Adipocyte (in vitro differentiated cells): ENCODE results near the gene KRTAP19-6.

Source experiments
- DNase-seq: peaks from one replicate; pipeline ENCODE4 v3.0.0-alpha.2; 2015; ENCODE audit warnings: low read depth
- H3K27me3 ChIP-seq: replicated peaks from 2 replicates; pipeline ENCODE4 v1.7.0; 2013; ENCODE audit warnings: mild to moderate bottlenecking, low read length, moderate library complexity; ENCODE audit not compliant: control insufficient read depth, insufficient read depth
- H3K36me3 ChIP-seq: 2 replicates; pipeline ENCODE4 v1.7.0; 2013; ENCODE audit warnings: low read length, mild to moderate bottlenecking, moderate library complexity; ENCODE audit not compliant: control insufficient read depth, insufficient read depth, severe bottlenecking
- H3K4me1 ChIP-seq: 2 replicates; pipeline ENCODE4 v1.7.0; 2013; ENCODE audit warnings: mild to moderate bottlenecking, low read length, moderate library complexity; ENCODE audit not compliant: control insufficient read depth, insufficient read depth
- H3K4me3 ChIP-seq: 2 replicates; pipeline ENCODE4 v1.7.0; 2013; ENCODE audit warnings: mild to moderate bottlenecking, low read length, moderate library complexity
- H3K9ac ChIP-seq: 2 replicates; pipeline ENCODE4 v1.7.0; 2013; ENCODE audit warnings: mild to moderate bottlenecking, low read length, moderate library complexity
- H3K9me3 ChIP-seq: 2 replicates; pipeline ENCODE4 v1.7.0; 2013; ENCODE audit warnings: mild to moderate bottlenecking, low read length, moderate library complexity; ENCODE audit not compliant: control insufficient read depth

KRTAP19-6 gene, protein sequence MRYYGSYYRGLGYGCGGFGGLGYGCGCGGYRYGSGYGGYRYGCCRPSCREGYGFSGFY

DNA sequence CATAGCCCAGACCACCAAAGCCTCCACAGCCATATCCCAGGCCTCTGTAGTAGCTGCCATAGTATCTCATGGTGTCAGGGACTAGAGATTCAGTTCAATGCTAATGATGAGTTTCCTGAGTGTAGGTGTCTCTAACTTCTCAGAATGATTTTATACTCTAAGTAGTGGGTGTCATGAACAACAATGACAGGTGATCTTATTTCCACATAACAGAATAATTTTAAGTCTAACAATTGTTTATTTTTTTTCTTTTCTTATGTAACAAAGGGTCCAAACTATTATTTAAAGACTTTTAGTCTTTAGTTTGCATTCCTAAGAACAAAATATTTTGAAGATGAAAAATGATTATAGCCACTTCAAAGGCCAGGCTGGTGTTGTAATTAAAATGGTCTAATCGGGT is at the start of gene KRTAP19-6:
Gene KRTAP19-6, minus strand, starts transcription at position 101 of the 400 bp plus-strand sequence. Its CDS starts 31 bp downstream, at position 70.
- no peaks in the 10 kb centered on the region for H3K36me3 ChIP-seq
- H3K4me1 ChIP-seq, result no peaks in the 10 kb centered on the region
- H3K9ac ChIP-seq, result no peak within 1 kb of the TSS
- H3K27me3 ChIP-seq, result no peaks in the 10 kb centered on the region
- no peak within 1 kb of the TSS for H3K4me3 ChIP-seq
- DNase-seq, result no peak
- no peaks in the 10 kb centered on the region for H3K9me3 ChIP-seq

DNA sequence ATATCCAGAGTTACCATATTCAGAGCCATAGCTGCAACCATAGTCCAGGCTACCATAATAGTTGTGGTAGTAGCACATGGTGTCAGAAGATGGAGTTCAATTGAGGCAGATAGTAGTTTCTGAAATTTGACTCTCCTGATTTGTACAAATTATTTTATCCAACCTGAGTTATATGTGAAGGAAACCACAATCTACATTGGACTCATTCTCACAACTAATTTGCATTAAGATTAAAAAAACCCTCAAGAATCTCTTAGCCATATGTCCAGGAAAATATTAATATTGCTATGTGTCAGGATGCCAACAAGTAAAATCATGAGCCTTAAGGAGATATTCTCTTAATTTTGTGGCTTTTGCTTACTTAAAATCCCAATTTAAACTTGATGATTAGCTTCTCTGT is 48.6 kb upstream of the KRTAP19-6 start, which contains the start of gene KRTAP22-2:
Gene KRTAP22-2, minus strand, starts transcription at position 101 of the 400 bp plus-strand sequence.
- no peak for DNase-seq
- Histone ChIP-seq H3K36me3 (no peaks in the 10 kb centered on the region), H3K4me1 (no peaks in the 10 kb centered on the region)

DNA sequence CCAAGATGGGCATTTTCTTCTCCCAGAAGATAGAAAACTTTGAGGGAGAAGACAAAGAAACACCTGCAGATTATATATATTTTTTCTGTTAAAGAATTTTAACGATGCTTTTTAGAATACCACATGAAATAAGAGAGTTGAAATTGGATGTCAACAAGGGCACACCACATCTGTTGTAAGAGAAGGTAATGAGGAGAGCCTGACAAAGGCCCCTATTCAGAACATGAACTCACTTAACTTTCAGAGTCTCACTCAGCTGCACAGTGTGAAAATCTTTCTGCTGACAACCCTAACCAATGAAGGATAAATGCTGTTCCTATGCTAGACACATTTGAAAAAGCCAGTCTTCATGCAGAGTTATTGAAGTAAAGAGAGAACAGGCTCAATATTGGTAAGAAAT is 41.2 kb upstream of the KRTAP19-6 start:
- Histone ChIP-seq H3K4me3 (no peak overlapping the region), H3K9me3 (no peaks in the 10 kb centered on the region), H3K9ac (no peak overlapping the region), H3K36me3 (no peaks in the 10 kb centered on the region), H3K27me3 (no peaks in the 10 kb centered on the region), H3K4me1 (no peaks in the 10 kb centered on the region)
- no peak for DNase-seq

More for the DNA sequence above, 48.6 kb upstream of the KRTAP19-6 start, which contains the start of gene KRTAP22-2:
- no peaks in the 10 kb centered on the region for H3K27me3 ChIP-seq
- no peak within 1 kb of the TSS for H3K4me3 ChIP-seq
- no peaks in the 10 kb centered on the region for H3K9me3 ChIP-seq
- H3K9ac ChIP-seq, result no peak within 1 kb of the TSS

DNA sequence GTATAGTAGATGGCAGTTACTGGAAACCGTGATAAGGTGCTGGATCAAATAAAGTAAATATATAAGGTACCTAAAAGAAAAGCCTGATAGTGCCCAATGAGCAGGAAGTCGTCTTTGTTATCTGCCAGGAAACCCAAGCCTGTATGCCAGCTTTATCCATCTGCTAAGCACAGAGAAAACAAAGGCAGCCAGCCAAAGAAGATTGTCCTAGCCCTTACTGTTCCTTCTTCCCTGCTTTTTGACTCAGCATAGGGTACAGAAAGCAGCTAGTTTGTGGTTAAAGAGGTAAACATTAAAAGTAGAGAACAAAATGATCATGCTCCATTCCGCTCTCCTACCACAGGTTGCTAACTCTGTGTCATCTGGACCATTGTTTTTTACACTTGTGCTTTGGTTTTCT is 38.5 kb upstream of the KRTAP19-6 start:
- Histone ChIP-seq H3K4me1 (no peaks in the 10 kb centered on the region), H3K36me3 (no peaks in the 10 kb centered on the region), H3K27me3 (no peaks in the 10 kb centered on the region), H3K9ac (no peak overlapping the region), H3K4me3 (no peak overlapping the region), H3K9me3 (no peaks in the 10 kb centered on the region)
- DNase-seq, result no peak

DNA sequence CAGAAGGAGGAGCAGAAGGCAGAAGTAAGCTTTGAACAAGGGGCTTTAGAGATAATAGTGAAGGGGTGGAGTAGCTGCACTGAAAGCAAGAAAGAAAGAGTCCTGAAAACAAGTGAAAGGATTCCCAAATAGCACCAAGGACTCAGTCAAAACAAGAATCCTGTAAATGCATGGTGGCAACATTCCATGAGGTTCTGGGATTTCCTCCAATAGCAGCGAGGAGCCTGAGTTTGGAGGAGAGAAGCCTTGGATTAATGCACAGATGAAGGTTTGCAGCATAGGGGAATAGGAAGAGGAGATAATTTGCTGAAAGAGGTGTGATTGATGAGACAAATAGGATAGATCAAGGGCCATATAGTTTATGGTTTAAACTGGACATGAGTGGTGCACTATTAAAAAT is 37.7 kb upstream of the KRTAP19-6 start:
- Histone ChIP-seq H3K4me1 (no peaks in the 10 kb centered on the region), H3K27me3 (no peaks in the 10 kb centered on the region), H3K9me3 (no peaks in the 10 kb centered on the region), H3K36me3 (no peaks in the 10 kb centered on the region), H3K4me3 (no peak overlapping the region), H3K9ac (no peak overlapping the region)
- no peak for DNase-seq

DNA sequence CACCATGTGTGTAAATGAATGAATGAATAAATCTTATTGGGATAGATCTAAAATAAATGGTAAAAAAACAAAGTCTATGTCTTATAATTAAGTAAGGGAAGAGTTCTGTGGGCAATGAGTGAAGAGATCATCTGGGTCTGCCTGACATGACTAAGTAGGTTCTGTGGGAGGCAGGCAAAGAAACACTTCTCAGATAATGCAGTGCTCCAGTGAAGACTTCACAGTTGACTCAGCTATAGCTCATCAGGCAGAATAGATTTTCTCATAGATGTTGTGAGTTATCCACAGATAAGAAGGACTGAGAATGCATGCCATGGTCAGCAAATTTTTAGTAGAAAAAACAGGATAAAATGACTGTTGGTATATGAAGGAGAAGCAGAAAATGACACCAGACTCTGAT is 36.1 kb upstream of the KRTAP19-6 start:
- Histone ChIP-seq H3K4me1 (no peaks in the 10 kb centered on the region), H3K4me3 (no peak overlapping the region), H3K27me3 (no peaks in the 10 kb centered on the region), H3K36me3 (no peaks in the 10 kb centered on the region), H3K9ac (no peak overlapping the region), H3K9me3 (no peaks in the 10 kb centered on the region)
- DNase-seq, result no peak

DNA sequence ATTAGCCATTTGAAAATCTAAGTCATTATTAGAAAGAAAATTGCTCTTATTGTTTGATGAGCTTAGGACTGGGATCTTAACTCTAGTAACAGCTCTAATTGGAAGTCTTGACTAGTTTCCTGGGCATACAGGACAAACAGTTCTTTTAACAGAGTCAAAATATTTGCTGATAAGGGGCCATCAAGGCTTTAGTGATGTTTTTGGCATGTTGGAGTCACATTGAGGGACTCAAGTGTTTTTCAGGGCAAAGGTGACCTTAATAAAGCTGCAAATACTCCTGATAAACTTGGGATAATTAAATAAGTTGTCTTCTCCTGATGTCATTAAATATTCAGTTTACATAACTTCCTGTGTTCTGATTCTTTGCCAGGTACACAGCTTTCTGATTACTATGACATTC is 26.0 kb upstream of the KRTAP19-6 start:
- no peaks in the 10 kb centered on the region for H3K9me3 ChIP-seq
- H3K27me3 ChIP-seq, result no peaks in the 10 kb centered on the region
- H3K36me3 ChIP-seq, result no peaks in the 10 kb centered on the region
- H3K4me3 ChIP-seq, result no peak overlapping the region
- no peak for DNase-seq
- H3K9ac ChIP-seq, result no peak overlapping the region
- no peaks in the 10 kb centered on the region for H3K4me1 ChIP-seq

DNA sequence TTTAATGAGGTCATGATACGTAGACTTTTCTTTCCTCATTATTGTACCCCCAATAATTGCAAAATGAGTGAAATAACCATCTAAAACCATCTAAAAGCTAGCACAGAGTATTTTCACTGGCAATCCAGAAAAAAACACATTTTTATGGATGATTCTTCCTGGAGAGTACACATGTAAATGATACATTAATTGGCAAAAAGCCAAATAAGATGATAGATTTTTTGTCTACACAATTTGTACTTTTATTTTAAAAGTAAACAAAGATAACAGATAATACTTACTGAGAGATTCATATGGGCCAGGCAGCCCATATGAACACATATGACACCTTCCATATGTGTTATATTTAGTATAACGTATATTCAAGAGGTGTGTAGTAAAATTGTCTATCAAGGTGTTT is 22.0 kb upstream of the KRTAP19-6 start:
- Histone ChIP-seq H3K36me3 (no peaks in the 10 kb centered on the region), H3K9ac (no peak overlapping the region), H3K9me3 (no peaks in the 10 kb centered on the region), H3K4me3 (no peak overlapping the region), H3K4me1 (no peaks in the 10 kb centered on the region), H3K27me3 (no peaks in the 10 kb centered on the region)
- DNase-seq, result no peak

DNA sequence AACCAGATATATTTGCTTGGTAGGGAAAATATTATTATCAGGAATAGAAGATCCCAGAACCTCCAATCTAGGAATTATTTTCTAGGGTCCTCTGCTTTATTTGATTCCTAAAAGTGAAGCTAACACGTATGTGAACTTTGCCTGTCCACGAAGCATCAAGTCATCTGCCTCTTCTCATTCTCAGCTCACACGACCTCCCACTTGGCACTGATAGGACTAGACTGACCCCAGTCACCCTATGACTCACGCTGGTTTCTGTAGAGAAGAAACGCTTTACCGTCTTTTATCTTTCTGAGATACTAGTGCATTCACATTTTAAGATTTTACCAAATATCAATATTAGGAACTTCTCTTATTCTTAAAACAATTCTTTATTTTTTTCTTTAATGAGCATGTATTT is 21.4 kb upstream of the KRTAP19-6 start:
- H3K4me1 ChIP-seq, result no peaks in the 10 kb centered on the region
- H3K27me3 ChIP-seq, result no peaks in the 10 kb centered on the region

DNA sequence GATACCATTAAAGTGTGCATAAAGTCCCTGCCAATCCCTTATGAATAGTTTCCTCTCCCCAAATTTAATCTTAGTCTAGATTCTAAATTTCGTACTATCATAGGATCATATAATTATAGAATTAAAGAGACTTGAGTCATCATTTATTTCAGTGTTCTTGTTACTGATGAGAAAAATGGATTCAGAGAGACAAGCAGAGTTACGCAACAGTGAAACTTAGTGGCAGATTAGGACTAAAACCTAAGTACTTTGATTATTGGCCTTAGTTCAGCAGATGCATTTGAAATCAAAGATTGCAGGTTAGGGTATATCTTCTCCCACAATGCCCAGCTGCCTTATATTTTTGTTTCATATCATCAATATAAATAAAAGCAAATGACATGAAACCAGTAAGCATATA is 20.3 kb upstream of the KRTAP19-6 start:
- Histone ChIP-seq H3K27me3 (no peaks in the 10 kb centered on the region), H3K4me3 (no peak overlapping the region), H3K9ac (no peak overlapping the region), H3K36me3 (no peaks in the 10 kb centered on the region), H3K4me1 (no peaks in the 10 kb centered on the region), H3K9me3 (no peaks in the 10 kb centered on the region)
- DNase-seq, result no peak

More for the DNA sequence above, 21.4 kb upstream of the KRTAP19-6 start:
- Histone ChIP-seq H3K9ac (no peak overlapping the region), H3K9me3 (no peaks in the 10 kb centered on the region), H3K4me3 (no peak overlapping the region), H3K36me3 (no peaks in the 10 kb centered on the region)
- no peak for DNase-seq

DNA sequence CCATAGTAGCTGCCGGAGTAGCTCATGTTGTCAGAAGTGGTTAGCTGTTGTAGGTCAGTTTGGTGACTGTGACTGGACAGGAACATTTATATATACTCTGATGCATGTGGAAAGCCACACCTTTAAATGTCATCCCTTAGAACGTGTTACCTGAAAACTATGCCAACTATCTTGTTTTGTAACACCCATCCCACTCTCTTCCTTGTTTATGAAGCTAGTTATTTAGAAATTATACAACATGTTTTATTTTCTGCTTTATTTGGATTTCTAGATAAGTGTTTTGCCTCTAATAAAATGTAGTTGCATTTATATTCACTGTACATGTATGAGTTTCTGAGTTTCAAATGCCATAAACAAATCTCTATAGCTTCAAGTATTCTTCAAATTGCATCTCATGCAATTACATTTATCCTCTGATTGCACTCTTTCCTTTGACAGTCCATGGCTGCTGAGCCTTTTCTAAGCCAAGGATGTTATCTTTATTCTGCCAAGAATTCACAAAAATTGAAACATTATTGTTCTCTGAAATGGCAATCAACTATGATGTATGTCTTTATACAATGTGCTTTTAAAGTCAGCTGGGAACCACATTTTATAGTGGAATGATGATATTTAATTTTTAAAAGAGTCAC is 19.7 kb upstream of the KRTAP19-6 start, which contains the start of gene KRTAP19-7:
Gene KRTAP19-7, minus strand, starts transcription at position 51 of the 632 bp plus-strand sequence. Its CDS starts 25 bp downstream, at position 26.
- Histone ChIP-seq H3K4me3 (no peak within 1 kb of the TSS), H3K4me1 (no peaks in the 10 kb centered on the region), H3K9ac (no peak within 1 kb of the TSS), H3K27me3 (no peaks in the 10 kb centered on the region), H3K36me3 (no peaks in the 10 kb centered on the region), H3K9me3 (no peaks in the 10 kb centered on the region)
- DNase-seq, result no peak

DNA sequence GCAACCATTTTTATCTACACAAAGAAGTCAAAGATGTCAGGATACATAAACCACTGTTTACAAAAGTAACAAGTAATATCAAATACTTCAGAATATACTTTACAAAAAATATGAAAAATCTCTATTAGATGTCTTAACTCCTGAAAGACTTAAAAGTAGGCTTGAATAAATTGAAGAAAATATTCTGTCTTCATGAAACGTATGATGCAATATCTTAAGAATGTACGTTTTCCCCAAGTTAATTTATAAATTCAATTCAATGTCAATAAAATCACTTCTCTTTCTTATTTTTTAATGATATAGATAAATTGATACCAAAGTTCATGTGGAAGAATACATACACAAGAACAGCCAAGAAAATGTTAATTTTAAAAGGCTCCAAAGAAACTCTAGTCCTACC is 13.4 kb upstream of the KRTAP19-6 start:
- Histone ChIP-seq H3K9ac (no peak overlapping the region), H3K4me3 (no peak overlapping the region), H3K27me3 (no peaks in the 10 kb centered on the region), H3K9me3 (peaks cover 13% of the 10 kb centered on the region), H3K4me1 (no peaks in the 10 kb centered on the region), H3K36me3 (no peaks in the 10 kb centered on the region)
- no peak for DNase-seq
